HG02610 (cell line): Measurements from ENCODE around the gene TNP2.
A peak's percentile ranks its signal among the peaks of the same experiment; 100 is the strongest.
"Not testable (repeated sequence)": the region's sequence is repeated elsewhere in the genome, so short reads cannot be mapped to it uniquely, and the experiment has no call there.

Experiments
- ATAC-seq: cut with Tn5 transposase; IDR thresholded peaks from one replicate; pipeline ENCODE4 v1.9.1; 2021; ENCODE audit warnings: mild to moderate bottlenecking, moderate library complexity; ENCODE audit not compliant: unreplicated experiment

The TNP2 gene

DNA sequence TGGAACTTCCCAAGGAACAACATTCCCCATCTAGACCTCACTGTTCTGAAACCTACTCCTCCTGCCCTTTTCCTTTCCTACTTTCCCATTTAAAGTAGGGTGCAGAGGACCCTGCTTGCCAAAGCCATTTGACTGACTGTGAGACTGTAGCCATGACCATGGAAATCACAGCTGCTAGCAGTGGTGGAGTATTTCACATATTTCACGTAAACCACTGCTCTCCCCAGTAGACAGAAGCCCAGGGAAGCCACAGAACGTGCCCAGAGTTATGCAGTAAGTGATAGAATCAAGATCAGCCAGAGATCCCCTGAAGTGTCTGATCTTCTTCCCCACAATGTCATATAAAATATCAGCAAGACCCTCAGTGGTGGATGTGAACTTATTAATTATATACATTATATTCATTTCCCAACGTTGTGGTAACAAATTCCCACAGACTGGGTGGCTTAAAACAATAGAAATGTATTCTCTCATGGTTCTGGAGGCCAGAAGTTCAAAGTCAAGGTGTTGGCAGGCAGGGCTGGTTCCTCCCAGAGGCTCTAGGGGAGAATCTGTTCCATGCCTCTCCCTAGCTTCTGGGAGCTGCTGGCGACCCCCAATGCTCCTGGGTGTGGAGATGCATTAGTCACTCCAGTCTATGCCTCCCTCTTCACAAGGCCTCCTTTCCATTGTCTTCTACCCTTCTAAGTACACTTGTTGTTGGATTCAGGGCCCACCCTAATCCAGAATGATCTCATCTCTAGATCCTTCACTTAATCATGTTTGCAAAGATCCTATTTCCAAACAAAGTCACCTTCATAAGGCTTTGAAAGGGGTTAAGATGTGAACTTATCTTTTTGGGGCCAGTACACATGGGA, 32.7 kb upstream of the TNP2 start:
- ATAC-seq, result no peak

DNA sequence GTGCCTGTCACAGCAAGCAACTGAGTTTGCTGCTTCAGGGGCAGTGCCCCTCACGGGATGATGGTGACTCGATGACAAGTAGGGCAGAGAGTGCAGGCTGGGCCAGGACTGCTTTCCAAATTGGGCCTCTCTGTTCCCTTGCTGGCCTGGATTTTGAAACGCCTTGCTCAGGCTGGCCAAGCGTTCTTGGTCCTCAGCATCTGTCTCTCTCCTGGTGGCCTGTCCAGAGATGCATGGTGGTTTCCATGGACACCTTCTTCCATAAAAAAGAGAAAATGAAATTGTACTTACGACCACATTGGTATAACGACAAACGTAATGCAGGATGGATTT, 31.4 kb upstream of the TNP2 start:
- ATAC-seq, result no peak

DNA sequence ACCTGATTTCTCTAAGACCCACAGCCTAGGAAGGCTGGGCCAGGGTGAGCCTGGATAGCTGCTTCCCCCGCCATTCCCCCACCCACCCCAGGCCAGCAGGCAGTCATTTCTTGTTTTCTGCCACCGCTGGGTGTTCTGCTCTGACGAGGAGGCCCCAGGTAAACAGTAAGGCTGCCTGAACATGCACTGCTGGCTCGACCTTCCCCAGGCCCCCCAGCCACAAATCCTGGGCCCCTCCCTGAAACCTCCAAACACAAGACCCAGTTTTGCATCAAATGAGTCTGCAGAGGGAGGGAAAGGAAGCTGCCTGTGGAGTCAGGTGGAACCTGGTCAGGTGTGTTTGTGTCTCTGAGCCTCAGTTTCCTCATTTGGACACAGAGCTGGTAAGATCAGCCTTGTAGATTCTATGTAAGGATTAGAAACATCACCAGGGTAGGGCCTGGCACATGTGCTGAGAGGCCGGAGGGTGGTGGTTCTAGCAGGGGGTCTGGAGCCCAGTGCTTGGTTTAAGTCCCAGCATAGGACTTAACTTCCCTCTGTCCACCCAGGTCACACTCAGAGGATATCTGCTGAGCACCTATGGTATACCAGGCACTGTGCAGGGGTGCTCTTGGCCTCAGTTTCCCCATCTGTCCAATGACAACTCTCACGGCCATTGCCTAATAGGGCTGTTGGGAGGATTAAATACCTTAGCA, 30.9 kb upstream of the TNP2 start:
- no peak for ATAC-seq

DNA sequence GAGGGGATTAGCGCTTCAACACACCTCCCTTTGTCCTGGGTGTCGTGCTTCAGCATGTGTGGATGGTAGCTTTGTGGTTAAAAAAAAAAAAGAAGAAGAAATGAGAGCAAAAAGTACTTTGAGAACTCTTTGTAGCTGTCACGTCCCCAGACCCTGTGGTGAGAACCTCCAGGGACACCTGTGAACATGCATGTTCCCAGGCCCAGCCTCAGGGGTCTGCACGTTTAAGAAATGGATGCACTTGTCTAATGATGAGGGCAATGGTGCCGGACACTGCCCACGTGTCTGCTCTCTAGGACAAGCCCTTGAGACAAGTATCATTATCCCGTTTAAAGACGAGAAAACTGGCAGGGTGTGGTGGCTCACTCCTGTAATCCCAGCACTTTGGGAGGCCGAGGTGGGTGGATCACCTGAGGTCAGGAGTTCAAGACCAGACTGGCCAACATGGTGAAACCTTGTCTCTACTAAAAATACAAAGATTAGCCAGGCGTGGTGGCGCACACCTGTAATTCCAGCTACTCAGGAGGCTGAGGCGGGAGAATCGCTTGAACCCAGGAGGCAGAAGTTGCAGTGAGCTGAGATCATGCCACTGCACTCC, 29.9 kb upstream of the TNP2 start:
- ATAC-seq, result not testable (repeated sequence)

DNA sequence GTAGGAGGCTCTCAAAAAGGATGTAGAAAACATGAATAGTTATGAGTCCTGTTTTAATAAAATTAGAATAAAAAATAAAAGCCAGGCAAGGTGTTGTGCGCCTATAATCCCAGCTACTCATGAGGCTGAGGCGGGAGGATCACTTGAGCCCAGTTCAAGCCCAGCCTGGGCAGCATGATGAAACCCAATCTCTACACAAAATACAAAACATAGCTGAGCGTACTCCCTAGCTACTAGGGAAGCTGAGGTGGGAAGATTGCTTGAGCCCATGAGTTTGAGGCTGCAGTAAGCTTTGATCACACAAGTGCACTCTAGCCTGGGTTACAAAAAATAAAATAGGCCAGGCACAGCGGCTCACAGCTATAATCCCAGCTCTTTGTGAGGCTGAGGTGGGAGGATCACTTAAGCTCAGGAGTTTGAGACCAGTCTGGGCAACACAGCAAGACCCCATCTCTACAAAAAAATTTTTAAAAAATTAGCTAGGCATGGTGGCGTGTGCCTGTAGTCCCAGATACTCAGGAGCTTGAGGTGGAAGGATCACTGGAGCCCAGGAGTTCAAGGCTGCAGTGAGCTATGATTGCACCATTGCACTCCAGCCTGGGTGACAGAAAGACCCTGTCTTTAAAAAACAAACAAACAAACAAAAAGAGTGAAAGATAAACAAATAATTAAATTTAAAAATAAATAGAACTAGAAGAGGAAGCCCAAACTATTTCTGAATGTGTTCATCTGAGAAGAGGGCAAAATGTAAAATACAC, 29.2 kb upstream of the TNP2 start:
- ATAC-seq, result no peak

DNA sequence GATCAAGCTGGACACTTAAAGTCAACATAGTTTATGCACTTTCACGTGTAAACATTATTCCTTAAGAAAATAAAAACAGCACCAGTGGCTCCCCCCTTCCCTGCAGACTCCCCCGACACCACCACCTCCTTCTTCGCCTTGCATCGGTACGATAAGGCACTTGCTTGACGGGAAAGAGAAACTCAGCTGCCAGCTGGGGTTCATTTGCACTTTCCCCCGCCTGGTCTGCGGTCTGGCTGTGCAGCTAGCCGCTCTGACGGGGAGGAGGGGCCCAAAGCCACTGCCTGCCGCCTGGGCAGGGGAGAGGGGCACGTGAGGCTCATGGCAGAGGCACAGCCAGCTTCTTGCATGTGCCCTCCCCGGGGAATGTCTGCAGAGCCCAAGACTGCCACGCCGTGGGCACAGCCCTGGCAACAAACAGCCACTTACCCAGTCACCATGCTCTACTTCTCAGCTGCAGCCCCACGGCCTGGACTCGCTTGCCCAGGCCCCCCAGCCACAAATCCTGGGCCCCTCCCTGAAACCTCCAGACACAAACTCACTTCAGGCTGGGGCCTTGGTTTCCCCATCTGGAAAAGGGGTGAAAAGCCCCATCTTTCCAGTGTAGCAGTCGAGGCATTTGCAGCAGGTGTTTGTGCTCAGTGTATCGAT, 28.5 kb upstream of the TNP2 start:
- peak; percentile 73 for ATAC-seq

DNA sequence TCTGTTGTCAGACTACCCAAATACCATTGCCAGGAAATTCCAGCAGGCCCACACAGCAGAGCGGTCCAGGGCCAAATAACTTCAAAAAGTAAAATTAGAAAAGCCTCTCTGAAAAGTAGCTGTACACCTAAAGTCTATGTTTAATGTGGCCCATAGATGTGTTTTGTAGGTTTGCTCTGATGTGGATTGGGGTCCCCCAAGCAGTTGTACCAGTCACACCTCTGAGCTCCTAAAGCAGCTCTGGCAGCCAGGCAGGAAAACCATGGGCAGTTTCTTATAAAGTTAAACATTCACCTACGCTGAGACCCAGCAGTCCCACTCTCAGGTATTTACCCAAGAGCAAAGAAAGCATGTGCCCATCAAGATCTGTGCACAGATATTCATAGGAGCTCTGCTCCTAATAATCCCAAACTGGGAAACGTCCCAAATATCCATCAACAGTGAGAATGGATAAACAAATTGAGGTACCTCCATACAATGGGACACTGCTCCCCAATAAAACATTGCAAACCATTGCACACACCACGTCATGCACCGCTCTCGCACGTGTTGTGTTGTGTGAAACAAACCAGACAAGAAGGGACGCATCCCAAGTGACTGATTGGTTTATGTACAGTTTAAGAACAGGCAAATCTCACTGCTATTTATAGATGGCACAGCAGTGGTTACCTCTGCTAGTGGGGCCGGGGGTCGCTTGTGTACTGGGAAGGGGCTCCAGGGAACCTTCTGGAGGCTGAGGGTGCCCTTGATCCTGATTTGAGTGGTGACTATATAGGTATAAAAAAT, 27.8 kb upstream of the TNP2 start:
- no peak for ATAC-seq

DNA sequence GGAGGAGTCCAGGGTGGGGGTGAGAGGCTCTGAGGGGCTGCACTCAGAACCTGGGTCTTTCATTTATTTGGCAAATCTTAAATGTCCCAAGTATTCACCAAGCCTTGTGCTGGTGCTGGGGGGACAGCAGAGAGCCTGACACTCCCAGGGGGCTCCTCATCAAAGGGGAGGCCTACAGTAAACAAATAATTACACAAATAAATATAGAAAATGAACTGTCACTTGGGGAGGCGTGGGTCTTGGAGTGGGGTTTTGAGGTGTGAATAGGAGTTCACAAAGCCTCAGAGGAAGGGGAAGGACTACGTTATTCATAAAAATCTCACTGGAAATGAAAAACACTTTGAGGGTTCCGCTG, 27.2 kb upstream of the TNP2 start:
- ATAC-seq, result no peak

DNA sequence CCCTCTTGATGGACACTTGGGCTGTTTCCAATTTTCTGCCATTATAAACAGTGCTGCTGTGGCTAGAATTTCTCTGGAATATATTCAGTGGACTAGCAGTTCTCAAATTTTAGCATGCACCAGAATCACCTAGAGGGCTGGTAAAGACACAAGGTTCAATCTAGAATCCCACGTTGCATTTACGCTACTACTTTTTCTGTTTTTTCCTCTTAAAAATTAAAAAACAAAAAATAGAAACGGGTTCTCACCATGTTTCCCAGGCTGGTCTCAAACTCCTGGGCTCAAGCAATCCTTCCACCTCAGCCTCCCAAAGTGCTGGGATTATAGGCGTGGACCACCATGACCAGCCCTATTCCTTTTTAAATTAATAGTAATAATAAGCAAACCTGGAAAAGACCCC, 26.5 kb upstream of the TNP2 start:
- no peak for ATAC-seq

DNA sequence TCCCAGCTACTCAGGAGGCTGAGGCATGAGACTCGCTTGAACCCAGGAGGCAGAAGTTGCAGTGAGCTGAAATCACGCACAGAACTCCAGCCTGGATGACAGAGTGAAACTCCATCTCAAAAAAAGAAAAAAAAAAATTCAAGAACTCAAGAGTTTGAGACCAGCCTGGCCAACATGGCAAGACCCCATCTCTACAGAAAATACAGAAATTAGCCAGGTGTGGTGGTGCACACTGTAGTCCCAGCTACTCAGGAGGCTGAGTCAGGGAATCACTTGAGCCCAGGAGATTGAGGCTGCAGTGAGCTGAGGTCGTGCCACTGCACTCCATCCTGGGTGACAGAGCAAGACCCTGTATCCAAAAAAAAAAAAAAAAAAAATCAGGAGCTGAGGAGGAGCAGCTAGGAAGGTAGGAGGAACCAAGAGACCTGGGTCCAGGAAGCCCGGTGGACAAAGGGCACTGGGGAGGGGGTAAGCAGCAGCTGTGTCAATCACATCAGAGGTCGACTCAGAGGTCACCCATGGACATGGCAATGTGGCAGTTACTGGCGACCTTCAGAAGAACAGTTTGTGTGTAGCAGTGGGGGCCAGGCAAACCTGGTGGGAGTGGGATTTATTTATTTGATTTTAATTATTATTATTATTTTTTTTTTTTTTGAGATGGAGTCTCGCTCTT, 23.1 kb upstream of the TNP2 start:
- no peak for ATAC-seq

DNA sequence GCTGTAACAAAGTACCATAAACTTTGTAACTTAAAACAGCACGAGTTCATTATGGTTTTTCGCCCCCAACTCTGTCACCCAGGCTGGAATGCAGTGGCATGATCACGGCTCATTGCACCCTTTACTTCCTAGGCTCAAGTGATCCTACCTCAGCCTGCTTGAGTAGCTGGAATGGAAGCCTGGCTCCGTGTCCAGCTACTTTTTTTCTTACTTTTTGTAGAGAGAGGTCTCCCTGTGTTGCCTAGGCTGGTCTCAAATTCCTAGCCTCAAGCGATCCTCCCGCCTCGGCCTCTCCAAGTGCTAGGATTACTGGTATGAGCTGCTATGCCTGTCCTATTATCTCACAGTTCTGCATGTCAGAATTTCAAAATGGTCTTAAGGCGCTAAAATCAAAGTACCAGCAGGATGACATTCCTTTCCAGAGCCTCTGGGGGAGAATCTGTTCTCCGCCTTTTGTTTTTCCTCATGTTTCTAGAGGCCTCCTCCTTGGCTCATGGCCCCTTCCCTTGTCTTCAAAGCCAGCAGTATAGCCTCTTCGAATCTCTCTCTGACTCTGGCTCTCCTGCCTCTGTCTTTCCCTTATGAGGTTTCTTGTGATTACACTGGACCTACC, 22.1 kb upstream of the TNP2 start:
- no peak for ATAC-seq

DNA sequence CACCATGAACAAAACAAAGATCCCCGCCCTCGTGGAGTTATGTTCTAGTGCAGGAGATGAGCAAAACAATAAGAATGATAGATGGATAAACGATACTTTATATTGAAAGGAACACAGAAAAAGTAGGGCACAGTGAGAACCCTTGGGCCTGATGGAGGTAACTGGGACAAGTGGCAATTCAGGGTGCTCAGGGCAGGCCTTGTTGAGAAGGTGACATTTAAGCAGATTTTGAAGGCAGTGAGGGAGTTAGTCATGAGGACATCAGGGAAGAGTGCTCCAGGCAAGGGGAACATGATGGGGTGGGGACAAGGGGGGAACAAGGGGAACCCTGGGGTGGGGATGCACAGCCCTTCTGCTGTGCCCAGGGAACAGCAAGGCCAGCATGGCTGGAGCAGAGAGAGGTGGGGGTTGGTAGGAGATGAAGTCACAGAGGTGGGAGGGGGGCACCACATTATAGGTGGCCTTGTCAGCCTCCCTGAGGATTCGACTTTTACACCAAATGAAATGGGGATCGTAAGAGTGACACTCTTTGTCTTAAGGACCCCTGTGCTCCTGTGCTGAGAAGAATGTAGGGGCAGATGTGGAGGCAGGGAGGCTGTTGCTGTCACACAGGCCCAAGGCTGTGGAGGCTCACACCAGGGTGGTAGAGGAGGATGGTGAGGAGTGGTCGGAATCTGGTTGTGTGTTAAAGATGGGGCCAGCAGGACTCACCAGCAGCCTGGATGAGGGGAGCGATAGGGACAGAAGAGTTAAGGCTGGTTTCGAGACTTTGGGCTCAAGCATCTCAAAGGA, 21.2 kb upstream of the TNP2 start:
- no peak for ATAC-seq

DNA sequence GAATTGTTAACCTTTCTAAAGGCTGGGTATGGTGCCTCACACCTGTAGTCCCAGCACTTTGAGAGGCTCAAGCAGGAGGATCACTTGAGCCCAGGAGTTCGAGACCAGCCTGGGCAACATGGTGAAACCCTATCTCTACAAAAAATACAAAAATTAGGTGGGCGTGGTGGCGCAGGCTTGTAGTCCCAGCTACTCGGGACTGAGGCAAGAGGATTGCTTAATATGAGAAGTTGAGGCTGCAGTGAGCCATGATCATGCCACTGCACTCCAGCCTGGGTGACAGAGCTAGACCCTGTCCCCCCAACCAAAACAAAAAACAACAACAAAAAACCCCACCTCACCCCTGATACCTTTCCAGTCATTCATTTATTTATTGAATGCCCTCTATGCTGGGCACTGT, 20.6 kb upstream of the TNP2 start:
- not testable (repeated sequence) for ATAC-seq

DNA sequence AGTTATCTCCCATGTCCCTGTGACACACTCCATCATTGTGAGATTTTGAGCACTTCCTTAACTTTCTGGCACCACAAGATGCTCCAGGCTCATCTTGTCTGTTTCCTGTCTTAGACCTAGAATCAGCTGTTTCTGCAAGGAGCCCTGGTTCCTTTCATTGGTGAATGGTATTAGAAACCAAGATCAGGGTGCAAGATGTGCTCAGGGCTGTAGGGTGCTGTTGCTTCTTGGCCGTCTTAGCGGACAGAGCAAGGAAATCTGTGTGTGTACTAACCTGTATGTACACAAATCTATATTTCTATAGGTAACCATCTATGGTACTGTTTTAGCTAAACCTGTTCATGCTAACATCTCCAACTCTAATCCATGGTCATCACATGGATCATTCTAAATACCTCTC, 20.1 kb upstream of the TNP2 start:
- ATAC-seq, result no peak

DNA sequence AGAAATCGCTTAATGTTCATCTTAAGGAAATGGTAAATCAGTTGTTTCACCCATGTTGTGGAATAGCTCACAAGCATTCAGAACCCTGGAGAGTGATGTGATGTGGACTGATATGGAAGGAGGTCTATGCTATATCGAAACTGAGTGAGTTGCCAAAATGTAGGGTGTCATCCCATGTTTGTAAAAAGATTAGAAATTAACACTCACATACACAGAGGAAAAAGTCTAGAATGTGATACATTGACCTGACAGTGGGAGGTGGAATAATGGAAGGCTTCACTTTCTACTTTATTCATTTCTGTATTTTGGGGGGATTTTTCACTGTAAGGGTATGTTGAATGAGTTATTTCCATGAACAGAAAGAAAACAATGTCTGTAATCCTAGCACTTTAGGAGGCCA, 16.7 kb upstream of the TNP2 start:
- no peak for ATAC-seq

DNA sequence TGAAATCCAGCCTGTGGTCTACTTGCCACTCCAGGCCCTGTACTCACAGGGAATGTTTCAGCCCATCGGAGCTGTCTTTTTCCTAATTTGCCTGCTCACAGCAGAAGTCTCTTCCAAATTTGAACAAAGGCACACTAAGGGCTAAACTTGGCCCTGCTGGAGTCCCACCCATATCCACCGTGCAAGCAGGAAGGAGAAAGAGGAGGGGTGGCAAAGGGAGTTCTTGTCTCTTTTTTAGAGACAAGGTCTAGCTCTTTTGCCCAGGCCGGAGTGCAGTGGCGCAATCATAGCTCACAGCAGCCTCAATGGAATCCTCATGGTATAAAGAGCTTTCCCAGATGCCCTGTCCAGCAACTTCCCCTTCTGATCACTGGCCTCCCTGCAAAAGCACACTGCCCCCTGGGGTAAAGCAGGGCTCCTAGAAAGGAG, 14.7 kb upstream of the TNP2 start:
- ATAC-seq, result no peak

DNA sequence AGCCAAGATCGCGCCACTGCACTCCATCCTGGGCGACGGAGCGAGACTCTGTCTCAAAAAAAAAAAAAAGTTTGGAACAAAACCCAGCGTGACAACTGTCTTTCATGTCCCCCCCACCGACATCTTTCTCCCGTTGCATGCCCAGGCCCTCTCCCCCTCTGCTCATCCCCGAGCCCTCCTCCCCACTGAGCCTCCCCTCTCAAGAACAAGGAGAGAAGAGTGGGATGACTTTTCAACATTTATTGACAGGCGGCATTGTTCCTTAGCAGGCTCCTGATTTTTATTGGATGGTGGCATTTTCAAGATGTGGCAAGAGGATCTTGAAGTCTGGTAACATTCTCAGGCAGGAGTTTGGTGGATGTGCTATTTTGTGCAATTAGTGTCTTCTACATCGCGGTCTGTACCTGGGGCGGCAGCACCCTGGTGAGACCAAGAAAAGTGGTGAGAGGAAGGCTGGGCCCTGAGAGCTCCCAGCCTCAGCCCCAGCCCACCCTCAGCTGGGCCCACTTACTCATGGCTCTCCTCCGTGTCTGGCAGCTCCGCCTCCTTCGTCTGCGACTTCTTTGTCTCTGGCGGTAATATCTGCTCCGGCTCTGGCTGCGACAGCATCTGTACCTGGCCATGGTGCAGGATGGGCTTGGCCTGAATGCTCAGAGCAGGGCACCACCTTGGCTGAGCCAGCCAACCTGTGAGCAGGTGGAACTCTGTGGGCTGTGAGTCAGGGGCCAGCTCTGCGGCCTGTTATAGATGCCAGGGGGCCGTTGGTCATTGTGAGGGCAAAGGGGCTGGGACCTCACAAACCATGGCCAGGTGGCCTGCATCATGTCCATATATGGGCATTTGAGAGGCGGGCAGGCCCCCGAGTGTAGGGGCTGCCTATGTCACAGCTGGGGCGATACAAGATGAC, 11.7 kb upstream of the TNP2 start, which contains the start of gene PRM1:
Gene PRM1, minus strand, starts transcription at position 715 of the 907 bp plus-strand sequence. Its CDS starts 92 bp downstream, at position 623.
- ATAC-seq, result no peak
